Astrocyte (in vitro differentiated cells and primary cell): ENCODE measurements around the gene LRRC57. TPM values are rescaled to one million over a fixed set of nuclear protein-coding genes. Genes with fewer than 3 reads are reported as not detected.

Experiments used
- DNase-seq: peaks from one replicate; pipeline ENCODE4 v3.0.0-alpha.2; 2010; ENCODE audit warnings: low read depth
- FAIRE-seq: peaks from 2 replicates; lab custom pipeline; 2011; peaks lifted over from hg19 to GRCh38; lab: Jason Lieb, UNC
- H2AFZ ChIP-seq: 2 replicates; pipeline ENCODE4 v1.6.0; 2012; ENCODE audit warnings: low read depth, low read length, inconsistent platforms
- H3K27ac ChIP-seq: 2 replicates; pipeline ENCODE4 v1.5.1; 2011; ENCODE audit warnings: low read depth, low read length, inconsistent platforms
- H3K27me3 ChIP-seq: 2 replicates; pipeline ENCODE4 v1.6.0; 2011; ENCODE audit warnings: low read length, inconsistent platforms; ENCODE audit not compliant: insufficient read depth
- H3K36me3 ChIP-seq: 2 replicates; pipeline ENCODE4 v1.5.1; 2011; ENCODE audit warnings: low read length, inconsistent platforms; ENCODE audit not compliant: insufficient read depth
- H3K4me1 ChIP-seq: 2 replicates; pipeline ENCODE4 v1.5.1; 2011; ENCODE audit warnings: low read length, inconsistent platforms; ENCODE audit not compliant: insufficient read depth
- H3K4me2 ChIP-seq: 2 replicates; pipeline ENCODE4 v1.6.0; 2012; ENCODE audit warnings: low read length, inconsistent platforms
- H3K4me3 ChIP-seq: 2 replicates; pipeline ENCODE4 v1.5.1; 2011; ENCODE audit warnings: low read depth, mild to moderate bottlenecking, low read length, inconsistent platforms; ENCODE audit not compliant: insufficient read depth
- H3K79me2 ChIP-seq: 2 replicates; pipeline ENCODE4 v1.6.0; 2012; ENCODE audit warnings: mild to moderate bottlenecking, low read length, inconsistent platforms; ENCODE audit not compliant: insufficient read depth
- H3K9ac ChIP-seq: 2 replicates; pipeline ENCODE4 v1.6.0; 2012; ENCODE audit warnings: mild to moderate bottlenecking, low read length, inconsistent platforms
- H3K9me3 ChIP-seq: 2 replicates; pipeline ENCODE4 v1.5.1; 2012; ENCODE audit warnings: low read depth, mild to moderate bottlenecking, low read length, inconsistent platforms; ENCODE audit not compliant: insufficient read depth
- H4K20me1 ChIP-seq: 2 replicates; pipeline ENCODE4 v1.6.0; 2012; ENCODE audit warnings: low read length, inconsistent platforms; ENCODE audit not compliant: insufficient read depth
- H3K27ac Mint-ChIP-seq: one replicate; pipeline ENCODE4 v1.8.0; 2021; ENCODE audit warnings: mild to moderate bottlenecking, mixed read lengths; ENCODE audit not compliant: unreplicated experiment
- H3K27me3 Mint-ChIP-seq: one replicate; pipeline ENCODE4 v1.8.0; 2021; ENCODE audit warnings: low read depth, mixed read lengths; ENCODE audit not compliant: unreplicated experiment
- H3K36me3 Mint-ChIP-seq: one replicate; pipeline ENCODE4 v1.8.0; 2021; ENCODE audit warnings: low read depth, mixed read lengths; ENCODE audit not compliant: unreplicated experiment
- H3K4me1 Mint-ChIP-seq: one replicate; pipeline ENCODE4 v1.8.0; 2021; ENCODE audit warnings: low read depth, mixed read lengths; ENCODE audit not compliant: unreplicated experiment
- H3K4me3 Mint-ChIP-seq: one replicate; pipeline ENCODE4 v1.8.0; 2021; ENCODE audit warnings: mild to moderate bottlenecking, moderate library complexity, mixed read lengths; ENCODE audit not compliant: unreplicated experiment
- H3K9me3 Mint-ChIP-seq: one replicate; pipeline ENCODE4 v1.8.0; 2021; ENCODE audit warnings: mild to moderate bottlenecking, mixed read lengths; ENCODE audit not compliant: unreplicated experiment
- CTCF ChIP-seq: IDR thresholded peaks from 2 replicates; pipeline ENCODE4 v1.5.1; 2011; ENCODE audit warnings: low read depth, mild to moderate bottlenecking, inconsistent platforms, low read length, moderate library complexity; ENCODE audit not compliant: insufficient read depth
- EZH2 ChIP-seq: IDR thresholded peaks from 2 replicates; pipeline ENCODE4 v1.6.1; 2012; ENCODE audit warnings: mild to moderate bottlenecking, low read length, inconsistent platforms; ENCODE audit not compliant: insufficient read depth
- total RNA-seq: library from RNA; stranded (reverse); gene quantifications from 2 replicates; pipeline ENCODE4 v1.2.1, GENCODE V29; 2021

Gene LRRC57
- total RNA-seq, 1 donor from 2014 or later = 27.6 TPM

- no peaks in the 10 kb centered on the region for H3K4me1 ChIP-seq
- no peaks in the 10 kb centered on the region for H3K27me3 Mint-ChIP-seq
- H3K4me2 ChIP-seq = no peak overlapping the region
- DNase-seq (no peak), FAIRE-seq (no peak)
- no peaks in the 10 kb centered on the region for H3K9me3 ChIP-seq
- H3K36me3 Mint-ChIP-seq = peaks cover 6% of the 10 kb centered on the region
- H3K79me2 ChIP-seq = peaks cover 78% of the 10 kb centered on the region
- H3K27me3 ChIP-seq = no peaks in the 10 kb centered on the region
- no peak overlapping the region for H2AFZ ChIP-seq
- no peaks in the 10 kb centered on the region for H3K9me3 Mint-ChIP-seq
- no peak overlapping the region for H3K4me3 ChIP-seq
- peaks cover 3% of the 10 kb centered on the region for H3K36me3 ChIP-seq
- H3K27ac ChIP-seq = no peak overlapping the region
- TF ChIP-seq CTCF (no peak), EZH2 (no peak)
- H4K20me1 ChIP-seq = peaks cover 64% of the 10 kb centered on the region
- H3K9ac ChIP-seq = no peak overlapping the region
- no peak overlapping the region for H3K4me3 Mint-ChIP-seq
- no peak overlapping the region for H3K27ac Mint-ChIP-seq
- peaks cover 27% of the 10 kb centered on the region for H3K4me1 Mint-ChIP-seq
Measured at GRCh38 chr15:42503825-42504224, 44.8 kb downstream of the LRRC57 start.

DNA sequence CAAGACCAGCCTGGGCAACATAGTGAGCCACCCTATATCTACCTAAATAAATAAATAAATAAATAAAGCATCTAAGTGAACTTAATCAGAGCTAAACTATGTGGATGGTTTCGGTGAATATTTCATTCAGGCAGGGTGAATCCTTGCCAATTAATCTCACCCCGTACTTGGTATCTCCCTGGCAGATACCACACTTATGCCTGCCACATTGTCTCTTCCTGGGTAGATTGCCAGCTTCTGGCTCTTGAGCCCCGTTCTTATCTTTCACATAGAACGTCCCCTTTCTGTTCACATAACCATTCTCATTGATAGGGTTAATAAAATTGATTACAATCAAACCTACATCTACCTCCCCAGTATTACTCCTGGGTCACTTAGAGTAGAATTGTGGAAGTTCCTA lies 46.1 kb downstream of the LRRC57 start:
- Histone ChIP-seq H4K20me1 (peaks cover 60% of the 10 kb centered on the region), H2AFZ (no peak overlapping the region), H3K9ac (no peak overlapping the region), H3K4me1 (no peaks in the 10 kb centered on the region), H3K27me3 (no peaks in the 10 kb centered on the region), H3K4me3 (no peak overlapping the region), H3K36me3 (peaks cover 3% of the 10 kb centered on the region), H3K79me2 (peaks cover 78% of the 10 kb centered on the region), H3K9me3 (no peaks in the 10 kb centered on the region), H3K4me2 (no peak overlapping the region), H3K27ac (no peak overlapping the region)
- H3K36me3 Mint-ChIP-seq = peaks cover 4% of the 10 kb centered on the region
- no peaks in the 10 kb centered on the region for H3K9me3 Mint-ChIP-seq
- H3K4me3 Mint-ChIP-seq = no peak overlapping the region
- TF ChIP-seq EZH2 (no peak), CTCF (no peak)
- H3K27ac Mint-ChIP-seq = no peak overlapping the region
- no peak for DNase-seq
- peaks cover 30% of the 10 kb centered on the region for H3K4me1 Mint-ChIP-seq
- FAIRE-seq = no peak
- H3K27me3 Mint-ChIP-seq = no peaks in the 10 kb centered on the region

DNA sequence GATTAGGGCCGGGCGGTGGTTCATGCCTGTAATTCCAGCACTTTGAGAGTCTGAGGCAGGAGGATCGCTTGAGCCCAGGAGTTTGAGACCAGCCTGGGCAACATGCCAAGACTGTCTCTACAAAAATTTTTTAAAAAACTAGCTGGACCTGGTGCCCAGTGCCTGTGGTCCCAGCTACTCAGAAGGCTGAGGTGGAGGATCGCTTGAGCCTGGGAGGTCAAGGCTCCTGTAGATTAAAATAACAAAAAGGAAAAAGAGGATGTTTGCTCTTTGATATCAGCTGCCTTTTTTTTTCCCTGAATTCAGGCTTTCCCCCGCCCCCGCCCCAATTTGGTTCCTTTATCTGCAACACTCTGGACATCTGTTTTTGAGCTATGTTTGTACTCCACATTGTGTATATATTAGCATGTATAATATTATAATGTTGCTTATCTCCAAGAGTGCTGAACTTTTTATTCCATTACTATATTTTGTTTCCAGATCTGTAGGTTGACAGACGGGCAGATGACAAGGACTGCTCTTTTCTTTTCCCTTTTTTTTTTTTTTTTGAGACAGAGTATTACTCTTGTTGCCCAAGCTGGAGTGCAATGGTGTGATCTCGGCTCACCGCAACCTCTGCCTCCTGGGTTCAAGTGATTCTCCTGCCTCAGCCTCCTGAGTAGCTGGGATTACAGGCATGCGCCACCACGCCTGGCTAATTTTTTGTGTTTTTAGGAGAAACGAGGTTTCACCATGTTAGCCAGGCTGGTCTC lies 48.6 kb downstream of the LRRC57 start:
- FAIRE-seq = no peak
- no peak overlapping the region for H3K4me2 ChIP-seq

More for the DNA sequence above, 48.6 kb downstream of the LRRC57 start:
- Histone ChIP-seq H3K27ac (peak overlapping the region; percentile 62), H3K36me3 (peaks cover 3% of the 10 kb centered on the region), H3K4me3 (no peak overlapping the region), H3K4me1 (peaks cover 3% of the 10 kb centered on the region), H2AFZ (no peak overlapping the region), H3K79me2 (peaks cover 76% of the 10 kb centered on the region), H3K27me3 (no peaks in the 10 kb centered on the region), H4K20me1 (peaks cover 46% of the 10 kb centered on the region), H3K9me3 (no peaks in the 10 kb centered on the region), H3K9ac (no peak overlapping the region)
- H3K36me3 Mint-ChIP-seq = peaks cover 4% of the 10 kb centered on the region
- H3K27me3 Mint-ChIP-seq = no peaks in the 10 kb centered on the region
- H3K27ac Mint-ChIP-seq = no peak overlapping the region
- no peak for DNase-seq
- H3K9me3 Mint-ChIP-seq = no peaks in the 10 kb centered on the region
- H3K4me1 Mint-ChIP-seq = peaks cover 29% of the 10 kb centered on the region
- TF ChIP-seq CTCF (no peak), EZH2 (no peak)
- H3K4me3 Mint-ChIP-seq = peak overlapping the region; percentile 60
